Lung microvascular endothelial cell (primary cell): ENCODE results near the gene GFAP. TPM values are rescaled to one million over a fixed set of nuclear protein-coding genes. Genes with fewer than 3 reads are reported as not detected.
A peak's percentile ranks its signal among the peaks of the same experiment; 100 is the strongest.

Experiments
- DNase-seq, 2 donors: peaks; one replicate each; pipeline versions ENCODE4 v3.0.0 to v3.0.0-alpha.2; 2010; ENCODE audit warnings: low read depth in 2 of 2
- total RNA-seq: library from RNA; depleted of rRNA; stranded (reverse); fragments of >200 nt; gene quantifications from 2 replicates; pipeline ENCODE4 v1.2.1, GENCODE V29; 2014

GFAP gene
- total RNA-seq, 1 donor from 2014 or later, result not detected

- DNase-seq, result peak in 1 of 2 donors; percentile 28
Observed at GRCh38 chr17:44903012-44903685, 12.2 kb downstream of the GFAP start.

GRCh38 chr17:44902135-44902760 lies 13.1 kb downstream of the GFAP start:
- DNase-seq, result no peak

DNA sequence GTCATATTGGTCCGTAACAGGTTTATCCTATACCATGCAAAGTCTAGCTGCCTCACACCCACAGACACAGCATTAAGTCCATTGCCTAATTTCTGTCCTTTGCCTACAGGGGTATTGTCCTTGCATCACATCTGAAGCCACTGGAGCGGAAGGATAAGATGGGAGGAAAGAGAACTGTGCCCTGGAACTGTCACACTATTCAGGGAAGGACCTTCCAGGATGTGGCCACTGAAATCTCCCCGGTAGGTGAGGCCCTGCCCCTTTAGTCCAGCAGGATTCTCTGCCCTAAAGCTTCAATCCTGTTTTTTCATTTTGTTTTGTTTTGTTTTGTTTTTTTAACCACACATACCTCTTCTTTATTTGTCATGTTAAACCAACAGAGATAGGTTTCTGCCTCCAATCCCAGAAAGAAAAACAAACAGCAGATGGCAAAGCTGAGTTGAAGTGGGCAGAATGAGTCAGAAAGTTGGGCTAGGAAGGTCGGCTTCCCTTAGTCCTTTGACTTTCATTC lies 13.8 kb downstream of the GFAP start:
- DNase-seq, result peak; percentile 71 to 78

DNA sequence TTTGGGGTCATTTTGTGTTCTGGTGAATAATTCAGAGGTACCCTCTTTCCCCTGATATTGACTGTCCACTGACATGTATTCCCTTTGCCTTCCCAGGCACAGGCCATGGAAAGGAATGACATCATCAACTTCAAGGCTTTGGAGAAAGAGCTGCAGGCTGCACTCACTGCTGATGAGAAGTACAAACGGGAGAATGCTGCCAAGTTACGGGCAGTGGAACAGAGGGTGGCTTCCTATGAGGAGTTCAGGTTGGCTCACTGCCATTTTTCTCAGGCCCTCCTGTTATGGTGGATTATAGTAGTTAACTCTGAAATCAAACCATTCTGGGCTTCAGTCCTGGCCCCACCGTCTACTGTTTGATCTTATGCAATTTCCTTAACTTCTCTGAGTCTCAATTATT lies 14.4 kb downstream of the GFAP start:
- DNase-seq, result peak; percentile 79 to 96

DNA sequence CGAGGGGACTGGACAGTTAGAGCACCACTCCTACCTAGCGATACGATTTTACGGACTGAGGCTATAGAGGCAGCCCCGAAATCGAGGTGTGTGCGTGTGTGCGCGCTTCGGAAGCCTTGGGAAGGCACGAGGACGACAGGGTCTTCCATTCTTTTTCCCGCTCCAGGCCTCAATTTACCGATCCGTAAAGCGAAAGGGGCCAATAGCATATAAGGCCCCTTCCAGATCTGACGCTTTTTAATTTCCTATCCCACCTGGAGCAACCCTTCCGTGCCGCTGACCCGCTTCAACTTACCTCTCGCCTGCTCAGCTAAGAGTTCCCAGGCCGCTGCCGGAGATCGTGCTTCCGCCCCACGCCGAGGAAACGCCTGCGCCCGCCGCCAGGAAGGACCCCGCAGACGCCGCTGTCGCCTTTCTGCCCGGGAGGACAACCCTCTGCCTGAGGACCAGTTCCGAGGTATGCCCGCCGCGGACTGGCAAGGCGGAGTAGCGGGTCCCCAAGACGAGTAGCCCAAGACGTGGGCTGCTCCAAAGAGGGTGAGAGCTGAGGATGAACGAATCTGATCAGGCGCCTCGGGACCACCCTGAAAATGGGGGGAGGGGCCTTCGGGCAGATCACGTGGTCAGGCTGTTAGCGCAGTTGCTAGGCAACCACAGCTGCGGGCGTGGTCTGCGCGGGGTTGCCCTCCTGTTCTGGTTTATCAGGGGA lies 16.1 kb downstream of the GFAP start, which contains the start of gene EFTUD2:
Gene EFTUD2 (minus strand): TSS at position 372 of the 709 bp plus-strand sequence. CDS start 4,924 bp downstream, outside the sequence.
- peak; percentile 92 to 96 for DNase-seq

DNA sequence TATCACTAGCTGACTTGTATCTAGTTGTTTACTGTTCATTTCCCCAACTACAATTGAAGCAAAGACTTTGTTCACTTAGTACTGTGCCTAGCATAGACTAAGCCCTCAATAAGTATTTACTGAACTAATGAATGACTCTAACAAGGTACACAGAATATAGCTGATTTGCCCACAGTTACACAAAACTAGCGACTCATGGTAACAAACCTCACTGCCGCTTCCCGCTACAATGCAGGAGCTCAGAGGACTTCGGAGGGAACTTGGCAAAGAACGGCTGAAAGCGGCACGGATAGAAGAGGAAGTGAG lies 16.6 kb downstream of the GFAP start:
- DNase-seq, result peak; percentile 68

DNA sequence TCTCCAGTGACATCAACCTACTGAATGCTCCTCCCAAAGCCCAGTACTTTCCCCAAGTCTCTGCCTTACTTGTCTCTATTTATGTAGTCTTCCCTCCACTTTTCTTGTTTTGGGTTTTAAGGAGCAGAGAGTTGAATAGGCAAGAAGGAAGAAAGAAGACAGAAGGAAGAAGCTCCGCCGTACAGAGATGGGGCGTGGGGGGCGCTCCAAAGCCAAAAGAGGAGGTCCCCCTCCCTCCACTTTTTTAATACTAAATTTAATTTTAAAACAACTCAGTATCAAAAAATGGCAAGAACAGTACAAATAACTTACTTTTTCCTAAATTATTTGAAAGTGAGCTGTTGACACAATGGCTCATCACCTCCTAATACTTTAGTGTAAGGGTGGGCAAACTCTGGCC lies 20.7 kb downstream of the GFAP start:
- DNase-seq, result no peak

- DNase-seq, result no peak
Observed at GRCh38 chr17:44892250-44892649, 23.1 kb downstream of the GFAP start.

DNA sequence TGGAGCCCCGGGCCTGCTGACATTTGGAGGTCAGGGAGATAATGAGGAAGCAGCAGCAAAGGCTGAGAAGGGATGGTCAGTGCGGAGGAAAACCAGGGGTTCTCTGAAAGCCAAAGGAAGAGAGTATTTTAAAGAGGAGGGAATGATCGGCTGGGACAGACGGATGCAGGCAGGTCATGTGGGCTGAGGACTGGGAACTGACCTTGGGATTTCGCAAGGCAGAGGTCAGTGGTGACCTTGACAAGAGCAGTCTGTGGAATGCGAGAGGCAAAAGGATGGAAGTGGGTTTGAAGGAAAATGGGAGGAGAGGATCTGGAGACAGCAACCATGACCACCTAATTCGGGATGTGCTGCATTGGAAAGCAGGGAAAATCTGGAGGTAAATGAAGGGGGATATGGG lies 26.3 kb downstream of the GFAP start:
- no peak for DNase-seq

- DNase-seq, result no peak
Observed at GRCh38 chr17:44887971-44888954, 27.0 kb downstream of the GFAP start.

GRCh38 chr17:44887016-44887415 lies 28.3 kb downstream of the GFAP start:
- no peak for DNase-seq

DNA sequence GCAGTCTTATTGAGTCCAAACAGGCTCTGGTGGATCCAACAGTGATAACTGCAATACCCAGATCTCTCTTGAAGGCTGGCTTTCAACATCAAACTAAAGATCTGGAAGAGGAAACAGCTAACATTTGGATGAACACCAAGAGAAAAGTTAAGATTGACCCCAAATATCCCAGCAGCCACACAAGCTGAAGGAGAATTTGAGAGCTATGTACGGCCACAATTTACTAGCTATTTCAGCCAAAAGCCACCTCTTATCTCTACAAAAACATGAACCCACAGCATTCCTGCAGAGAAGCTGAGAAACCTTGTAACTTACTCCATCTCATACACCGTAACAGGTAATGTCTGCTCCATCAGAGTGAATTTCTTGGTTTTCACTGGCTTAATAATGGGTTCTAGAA lies 30.4 kb downstream of the GFAP start:
- DNase-seq, result no peak

DNA sequence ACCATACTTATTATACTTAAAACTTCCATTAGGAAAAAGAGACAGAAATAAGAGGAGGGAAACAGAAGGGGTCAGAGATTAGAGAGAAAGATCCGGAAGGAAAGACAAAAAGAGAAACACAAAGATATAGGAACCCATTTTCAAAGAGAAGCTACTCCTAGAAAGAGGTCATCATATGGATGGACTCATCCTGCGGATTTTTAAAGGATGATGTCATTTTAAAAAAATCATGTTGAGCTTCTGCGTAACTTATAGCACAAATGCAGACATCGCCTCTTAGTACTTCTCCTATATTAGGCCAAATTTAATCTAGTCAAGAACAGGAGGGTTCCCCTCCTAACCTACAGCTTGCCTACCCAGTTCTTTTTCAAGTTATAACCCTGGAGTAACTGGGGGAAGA lies 34.2 kb downstream of the GFAP start:
- no peak for DNase-seq

GRCh38 chr17:44880062-44880461 lies 35.2 kb downstream of the GFAP start:
- no peak for DNase-seq

DNA sequence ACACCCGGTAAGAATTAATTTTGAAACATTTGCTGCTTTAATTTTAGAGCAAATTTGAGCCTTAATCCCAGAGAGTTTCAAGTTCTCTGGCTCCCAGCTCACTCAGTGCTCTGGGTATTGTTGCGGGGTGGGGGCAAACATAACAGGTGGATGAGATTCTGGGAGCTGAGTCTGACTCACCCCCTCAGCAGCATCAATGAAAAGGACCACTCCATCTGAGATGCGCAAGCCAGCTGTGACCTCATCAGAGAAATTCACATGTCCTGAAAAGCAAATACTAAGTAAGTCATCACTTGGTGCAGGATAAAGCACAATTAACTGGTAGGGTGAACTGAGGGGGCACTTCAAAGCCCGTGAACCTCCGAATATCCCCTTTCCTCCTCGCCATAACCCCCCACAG lies 35.9 kb downstream of the GFAP start:
- no peak for DNase-seq

DNA sequence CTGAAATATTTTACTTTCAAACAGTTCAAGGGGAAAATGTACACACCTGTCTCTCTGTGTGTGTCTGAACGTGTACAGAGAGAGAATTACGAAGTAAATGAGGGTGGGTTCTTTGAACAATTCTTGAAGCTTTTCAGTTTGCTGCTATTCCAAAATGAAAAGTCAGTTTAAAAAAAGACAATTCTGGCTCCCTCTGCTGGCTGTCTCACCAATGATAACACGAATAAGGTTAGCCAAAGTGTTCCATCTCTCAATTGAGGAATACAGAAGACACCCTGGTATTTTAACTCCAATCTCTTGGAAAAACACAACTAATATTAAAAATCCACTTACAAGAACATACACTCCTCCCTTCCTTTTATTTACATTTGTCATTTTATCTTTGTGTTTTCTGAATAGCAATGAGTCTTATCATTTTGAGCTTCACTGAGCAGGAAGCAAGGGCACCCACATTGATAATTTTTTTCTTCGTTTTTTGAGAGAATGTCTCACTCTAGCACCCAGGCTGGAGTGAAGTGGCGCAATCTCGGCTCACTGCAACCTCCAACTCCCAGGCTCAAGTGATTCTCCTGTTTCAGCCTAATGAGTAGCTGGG lies 36.6 kb downstream of the GFAP start:
- peak; percentile 40 to 47 for DNase-seq

- no peak for DNase-seq
Observed at GRCh38 chr17:44877121-44877520, 38.2 kb downstream of the GFAP start.

- DNase-seq, result no peak
Observed at GRCh38 chr17:44875761-44876160, 39.5 kb downstream of the GFAP start.

DNA sequence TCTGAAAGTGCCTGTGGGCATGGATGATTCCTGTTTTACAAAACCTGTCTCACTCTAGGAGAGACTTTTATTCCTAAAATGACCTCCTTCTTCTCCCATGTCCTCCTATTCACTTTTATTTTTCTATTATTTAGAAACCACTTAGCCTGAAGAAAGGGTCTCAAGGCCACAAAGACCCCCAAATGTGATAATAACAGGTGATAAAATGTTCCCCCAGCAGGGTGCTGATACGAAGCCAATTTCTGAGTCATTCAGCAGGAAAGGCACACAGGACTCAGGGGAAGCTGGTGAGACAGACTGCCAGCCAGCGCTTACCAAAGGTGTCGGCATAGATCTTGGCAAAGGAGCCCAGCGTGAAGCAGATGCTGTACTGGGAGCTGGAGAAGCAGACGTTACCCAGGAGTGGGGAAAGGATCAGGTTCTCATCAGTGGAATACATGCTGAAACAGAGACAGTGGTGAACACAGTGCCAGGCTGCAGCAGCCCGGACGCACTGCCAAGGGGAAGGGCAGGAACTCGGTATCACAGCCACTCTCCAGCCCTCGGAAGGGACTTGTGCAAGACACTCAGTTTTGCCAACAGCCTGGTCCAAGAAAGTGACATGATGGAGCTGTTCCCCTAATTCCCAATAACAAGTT lies 43.0 kb downstream of the GFAP start:
- DNase-seq, result peak; percentile 24 to 62

GRCh38 chr17:44871556-44871955 lies 43.7 kb downstream of the GFAP start:
- no peak for DNase-seq

GRCh38 chr17:44867841-44868240 lies 47.5 kb downstream of the GFAP start:
- DNase-seq, result no peak
